Progenitor cell of endocrine pancreas (in vitro differentiated cells): Measurements from ENCODE around the gene SALL3. TPM values are rescaled to one million over a fixed set of nuclear protein-coding genes. Genes with fewer than 3 reads are reported as not detected.

Experiments used
- DNase-seq: peaks from one replicate; pipeline ENCODE4 v3.0.0; 2021; ENCODE audit warnings: low spot score; ENCODE audit not compliant: unreplicated experiment
- H3K27ac Mint-ChIP-seq: 2 replicates; pipeline ENCODE4 v1.8.0; 2021; ENCODE audit warnings: mild to moderate bottlenecking, moderate library complexity, mixed read lengths
- H3K27me3 Mint-ChIP-seq: 2 replicates; pipeline ENCODE4 v1.8.0; 2021; ENCODE audit warnings: mixed read lengths
- H3K36me3 Mint-ChIP-seq: 2 replicates; pipeline ENCODE4 v1.8.0; 2022; ENCODE audit warnings: mixed read lengths; ENCODE audit not compliant: insufficient read depth
- H3K4me1 Mint-ChIP-seq: 2 replicates; pipeline ENCODE4 v1.8.0; 2021; ENCODE audit warnings: low read depth, mixed read lengths
- H3K4me3 Mint-ChIP-seq: 2 replicates; pipeline ENCODE4 v1.8.0; 2021; ENCODE audit warnings: low read depth, mild to moderate bottlenecking, moderate library complexity, mixed read lengths
- H3K9me3 Mint-ChIP-seq: 2 replicates; pipeline ENCODE4 v1.8.0; 2021; ENCODE audit warnings: low read depth, mixed read lengths
- total RNA-seq: library from RNA; stranded (reverse); gene quantifications from 2 replicates; pipeline ENCODE4 v1.2.1, GENCODE V29; 2021
- TF ChIP-seq, protein P1 (sequence below): fragments of 200-600 bp; sonication (generic); IDR thresholded peaks from one replicate; pipeline ENCODE4 v1.5.0; 2021; ENCODE audit warnings: antibody characterized with exemption, mild to moderate bottlenecking; ENCODE audit not compliant: unreplicated experiment

SALL3 gene
- total RNA-seq, 1 donor from 2014 or later: 0.34 TPM

DNA sequence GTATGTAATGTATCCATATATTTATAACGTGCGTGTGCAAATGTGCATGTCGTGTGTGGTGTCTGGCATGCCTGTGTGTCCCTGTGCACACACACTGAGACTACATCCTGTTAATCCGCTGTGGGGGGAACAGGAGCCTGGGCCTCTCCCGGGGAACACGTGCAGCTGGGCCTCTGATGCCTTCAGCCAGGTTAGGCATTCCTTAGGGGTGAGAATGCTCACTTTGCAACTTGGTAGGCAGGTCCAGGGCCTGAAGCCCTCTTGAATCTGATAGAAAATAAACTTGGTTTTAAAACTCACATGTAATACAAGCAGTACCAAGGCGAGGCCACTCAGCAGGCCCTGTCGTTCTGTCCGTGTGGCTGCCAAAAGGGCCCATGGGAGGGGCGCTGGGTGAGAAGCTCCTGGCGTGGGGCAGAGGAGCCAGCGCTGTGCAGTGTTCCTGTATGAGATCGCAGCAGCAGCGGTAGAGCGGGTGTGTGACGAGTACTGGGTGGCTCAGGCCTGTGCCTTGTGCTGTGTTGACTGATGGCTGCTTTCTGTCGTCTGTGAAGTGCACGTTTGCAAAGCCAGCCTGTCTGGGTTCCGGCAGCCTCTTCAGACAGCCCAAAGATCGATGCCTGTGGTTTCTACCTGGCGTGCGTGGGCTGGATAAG is 16.2 kb downstream of the SALL3 start:
- TF ChIP-seq, protein P1, sequence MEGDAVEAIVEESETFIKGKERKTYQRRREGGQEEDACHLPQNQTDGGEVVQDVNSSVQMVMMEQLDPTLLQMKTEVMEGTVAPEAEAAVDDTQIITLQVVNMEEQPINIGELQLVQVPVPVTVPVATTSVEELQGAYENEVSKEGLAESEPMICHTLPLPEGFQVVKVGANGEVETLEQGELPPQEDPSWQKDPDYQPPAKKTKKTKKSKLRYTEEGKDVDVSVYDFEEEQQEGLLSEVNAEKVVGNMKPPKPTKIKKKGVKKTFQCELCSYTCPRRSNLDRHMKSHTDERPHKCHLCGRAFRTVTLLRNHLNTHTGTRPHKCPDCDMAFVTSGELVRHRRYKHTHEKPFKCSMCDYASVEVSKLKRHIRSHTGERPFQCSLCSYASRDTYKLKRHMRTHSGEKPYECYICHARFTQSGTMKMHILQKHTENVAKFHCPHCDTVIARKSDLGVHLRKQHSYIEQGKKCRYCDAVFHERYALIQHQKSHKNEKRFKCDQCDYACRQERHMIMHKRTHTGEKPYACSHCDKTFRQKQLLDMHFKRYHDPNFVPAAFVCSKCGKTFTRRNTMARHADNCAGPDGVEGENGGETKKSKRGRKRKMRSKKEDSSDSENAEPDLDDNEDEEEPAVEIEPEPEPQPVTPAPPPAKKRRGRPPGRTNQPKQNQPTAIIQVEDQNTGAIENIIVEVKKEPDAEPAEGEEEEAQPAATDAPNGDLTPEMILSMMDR: no peak
- H3K36me3 Mint-ChIP-seq: peaks cover 5% of the 10 kb centered on the region
- DNase-seq: no peak
- no peak overlapping the region for H3K27ac Mint-ChIP-seq
- peaks cover 8% of the 10 kb centered on the region for H3K4me1 Mint-ChIP-seq
- H3K9me3 Mint-ChIP-seq: peaks cover 3% of the 10 kb centered on the region
- no peak overlapping the region for H3K4me3 Mint-ChIP-seq
- H3K27me3 Mint-ChIP-seq: no peaks in the 10 kb centered on the region

DNA sequence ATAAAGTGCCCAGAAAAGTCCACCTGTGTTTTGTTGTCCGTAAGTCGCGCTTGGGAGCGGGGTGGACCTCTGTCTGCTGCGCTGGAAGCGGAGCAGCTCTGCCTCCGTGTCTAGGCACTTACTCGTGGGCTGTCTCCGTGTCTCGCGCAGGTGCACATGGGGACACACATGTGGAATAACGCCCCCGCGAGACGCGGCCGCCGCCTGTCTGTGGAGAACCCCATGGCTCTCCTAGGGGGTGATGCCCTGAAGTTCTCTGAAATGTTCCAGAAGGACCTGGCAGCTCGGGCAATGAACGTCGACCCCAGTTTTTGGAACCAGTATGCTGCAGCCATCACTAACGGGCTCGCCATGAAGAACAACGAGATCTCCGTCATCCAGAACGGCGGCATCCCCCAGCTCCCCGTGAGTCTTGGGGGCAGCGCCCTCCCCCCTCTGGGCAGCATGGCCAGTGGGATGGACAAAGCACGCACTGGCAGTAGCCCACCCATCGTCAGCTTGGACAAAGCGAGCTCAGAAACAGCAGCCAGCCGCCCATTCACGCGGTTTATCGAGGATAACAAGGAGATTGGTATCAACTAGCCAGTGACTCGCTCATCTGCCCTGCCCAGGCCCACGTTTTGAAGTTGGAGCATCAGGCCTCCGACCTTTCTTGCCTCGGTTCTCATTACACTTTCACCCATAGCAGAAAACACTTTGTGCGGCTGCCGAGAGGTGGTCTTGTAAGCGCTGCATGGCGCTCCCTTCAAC is 17.3 kb downstream of the SALL3 start:
- Mint-ChIP-seq H3K4me1 (peaks cover 8% of the 10 kb centered on the region), H3K4me3 (no peak overlapping the region), H3K27me3 (no peaks in the 10 kb centered on the region), H3K9me3 (no peaks in the 10 kb centered on the region), H3K27ac (no peak overlapping the region), H3K36me3 (peaks cover 2% of the 10 kb centered on the region)
- DNase-seq: no peak
- TF ChIP-seq, protein P1: no peak

DNA sequence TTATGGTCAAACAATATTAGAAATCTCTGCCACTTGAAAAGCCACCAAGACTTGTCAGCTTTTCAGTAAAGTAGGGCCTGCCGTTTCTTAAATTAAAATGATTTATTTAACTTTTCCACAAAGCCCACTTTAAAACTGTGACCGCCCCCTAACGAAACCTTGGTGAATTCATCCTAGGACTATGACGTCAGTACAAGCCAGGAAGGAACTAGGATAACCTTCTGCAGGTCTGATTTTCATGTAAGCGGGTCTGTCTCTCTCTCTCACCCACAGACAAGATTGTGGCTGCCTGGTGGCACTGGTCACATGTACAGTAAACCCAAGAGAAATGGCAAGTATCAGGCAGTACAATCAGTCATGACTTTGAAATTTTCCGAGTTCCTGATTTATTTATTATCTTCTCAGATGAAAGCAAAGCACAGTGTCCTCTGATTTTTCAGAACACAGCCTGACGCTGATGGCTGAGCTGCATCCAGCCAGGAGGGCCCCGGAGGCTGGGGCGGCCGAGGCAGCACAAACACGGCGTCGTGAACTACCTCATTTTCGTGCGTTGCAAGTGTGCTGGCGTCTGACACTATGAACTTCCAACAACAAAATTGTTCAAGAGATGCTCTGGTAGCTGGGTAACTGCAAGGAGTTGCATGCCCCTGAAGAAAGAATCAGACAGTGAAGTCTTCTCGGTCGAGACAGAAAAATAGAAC is 18.9 kb downstream of the SALL3 start:
- DNase-seq: no peak
- no peaks in the 10 kb centered on the region for H3K27me3 Mint-ChIP-seq
- H3K27ac Mint-ChIP-seq: no peak overlapping the region
- no peak overlapping the region for H3K4me3 Mint-ChIP-seq
- no peaks in the 10 kb centered on the region for H3K9me3 Mint-ChIP-seq
- TF ChIP-seq, protein P1: no peak
- H3K4me1 Mint-ChIP-seq: peaks cover 8% of the 10 kb centered on the region
- H3K36me3 Mint-ChIP-seq: peaks cover 2% of the 10 kb centered on the region

DNA sequence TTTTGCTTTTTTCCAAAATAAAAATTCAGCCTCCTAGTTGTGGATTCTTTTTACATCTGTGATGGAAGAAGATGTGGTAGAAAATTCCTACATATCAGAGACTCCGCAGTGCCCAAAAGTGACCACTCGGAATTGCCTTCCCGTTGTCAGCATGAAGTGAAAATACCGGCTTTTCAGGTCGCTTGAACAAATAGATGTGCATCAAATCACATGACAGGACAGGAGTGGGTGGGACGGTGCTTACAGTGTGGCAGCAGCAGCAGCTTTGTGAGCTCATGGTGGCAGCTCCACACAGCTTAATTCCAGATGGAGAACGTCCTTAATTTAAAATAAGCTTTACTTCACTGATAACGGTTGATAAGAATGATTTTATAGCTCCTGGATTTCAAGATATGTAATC is 20.3 kb downstream of the SALL3 start:
- no peak for DNase-seq
- TF ChIP-seq, protein P1: no peak
- Mint-ChIP-seq H3K4me3 (no peak overlapping the region), H3K4me1 (peaks cover 8% of the 10 kb centered on the region), H3K36me3 (peaks cover 2% of the 10 kb centered on the region), H3K27ac (peak overlapping the region; percentile 45), H3K27me3 (no peaks in the 10 kb centered on the region), H3K9me3 (no peaks in the 10 kb centered on the region)

DNA sequence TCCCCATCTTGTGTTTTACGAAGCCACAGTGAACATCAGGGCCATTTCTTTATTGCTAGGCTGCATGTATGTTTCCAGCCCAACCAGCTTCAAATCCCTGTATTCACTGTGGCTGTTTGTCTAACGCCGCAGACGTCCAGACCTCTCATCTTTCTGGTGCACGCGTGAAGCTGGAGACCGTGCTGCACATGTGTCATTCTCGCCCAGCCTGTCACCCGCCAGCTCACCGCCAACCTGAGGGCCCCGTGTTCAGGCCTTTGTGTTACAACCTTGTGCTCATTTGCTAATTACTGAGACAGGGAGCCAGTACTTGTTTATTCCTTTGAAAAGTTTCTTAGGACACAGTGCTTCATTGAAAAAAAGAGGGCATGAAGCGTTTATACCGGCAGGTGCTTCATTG is 21.4 kb downstream of the SALL3 start:
- no peak for DNase-seq
- H3K4me1 Mint-ChIP-seq: peaks cover 8% of the 10 kb centered on the region
- no peak overlapping the region for H3K27ac Mint-ChIP-seq
- H3K27me3 Mint-ChIP-seq: no peaks in the 10 kb centered on the region
- H3K9me3 Mint-ChIP-seq: no peaks in the 10 kb centered on the region
- peaks cover 2% of the 10 kb centered on the region for H3K36me3 Mint-ChIP-seq
- TF ChIP-seq, protein P1: no peak
- H3K4me3 Mint-ChIP-seq: no peak overlapping the region
